Ishikawa (cell line): ENCODE data around the gene DEFB132.

Experiments
- CEBPB ChIP-seq: IDR thresholded peaks from 2 replicates; pipeline ENCODE4 v1.6.1; 2012
- CREB1 ChIP-seq: IDR thresholded peaks from 2 replicates; pipeline ENCODE4 v1.6.1; 2012; ENCODE audit warnings: low read depth
- EGR1 ChIP-seq: IDR thresholded peaks from 2 replicates; pipeline ENCODE4 v1.6.1; 2012
- EP300 ChIP-seq: IDR thresholded peaks from 2 replicates; pipeline ENCODE4 v1.6.1; 2012; ENCODE audit warnings: borderline replicate concordance
- FOXM1 ChIP-seq: IDR thresholded peaks from 2 replicates; pipeline ENCODE4 v1.6.1; 2012; ENCODE audit warnings: low read depth, borderline replicate concordance
- MAX ChIP-seq: IDR thresholded peaks from 2 replicates; pipeline ENCODE4 v1.6.1; 2012
- NFIC ChIP-seq: IDR thresholded peaks from 2 replicates; pipeline ENCODE4 v1.6.1; 2012
- RAD21 ChIP-seq: IDR thresholded peaks from 2 replicates; pipeline ENCODE4 v1.6.1; 2012; ENCODE audit warnings: low read depth
- REST ChIP-seq: IDR thresholded peaks from 2 replicates; pipeline ENCODE4 v1.6.1; 2012; ENCODE audit warnings: low read depth, mild to moderate bottlenecking
- TAF1 ChIP-seq: IDR thresholded peaks from 2 replicates; pipeline ENCODE4 v1.6.1; 2012; ENCODE audit warnings: low read depth, mild to moderate bottlenecking
- TCF12 ChIP-seq: IDR thresholded peaks from 2 replicates; pipeline ENCODE4 v1.6.1; 2012; ENCODE audit warnings: low read depth
- TEAD4 ChIP-seq: IDR thresholded peaks from 2 replicates; pipeline ENCODE4 v1.6.1; 2012
- USF1 ChIP-seq: IDR thresholded peaks from 2 replicates; pipeline ENCODE4 v1.6.1; 2012
- YY1 ChIP-seq: IDR thresholded peaks from 2 replicates; pipeline ENCODE4 v1.6.1; 2012; ENCODE audit warnings: low read depth
- ZBTB7A ChIP-seq: IDR thresholded peaks from 2 replicates; pipeline ENCODE4 v1.6.1; 2012; ENCODE audit warnings: low read depth

The DEFB132 gene

GRCh38 chr20:309841-310644 is 52.5 kb downstream of the DEFB132 start:
- no peak for TF ChIP-seq FOXM1
- 0 out of 2 replicates have a peak, but pooled peaks have one; percentile 40 for TF ChIP-seq USF1
- TF ChIP-seq MAX: no peak
- no peak for TF ChIP-seq REST
- peak; percentile 59 for TF ChIP-seq TCF12
- no peak for TF ChIP-seq EGR1
- TF ChIP-seq NFIC: no peak
- TF ChIP-seq RAD21: no peak
- TF ChIP-seq TEAD4: no peak
- no peak for TF ChIP-seq CEBPB
- no peak; the same call in 1 of the 2 replicates for TF ChIP-seq TAF1
- TF ChIP-seq CREB1: no peak
- TF ChIP-seq ZBTB7A: peak; percentile 83
- no peak for TF ChIP-seq EP300
- no peak for TF ChIP-seq YY1

- TF ChIP-seq CEBPB: no peak
- peak; percentile 4; the same call in 1 of the 2 replicates for TF ChIP-seq TCF12
Observed at GRCh38 chr20:310645-311044, 53.1 kb downstream of the DEFB132 start.
